Testis (tissue), 3 donors: ENCODE measurements around the gene SPOCD1. TPM values are rescaled to one million over a fixed set of nuclear protein-coding genes. Genes with fewer than 3 reads are reported as not detected.

Source experiments
- DNase-seq: peaks from one replicate; pipeline ENCODE4 v3.0.0-alpha.2; 2019
- H3K27ac ChIP-seq, 2 donors: fragments of 200-600 bp; sonication (generic); one replicate each; pipeline ENCODE4 v1.5.1; 2019
- H3K27me3 ChIP-seq: fragments of 200-600 bp; sonication (generic); one replicate; pipeline ENCODE4 v1.5.1; 2019
- H3K36me3 ChIP-seq: fragments of 200-600 bp; sonication (generic); one replicate; pipeline ENCODE4 v1.5.1; 2017; ENCODE audit warnings: low read depth; ENCODE audit errors: missing control alignments
- H3K4me1 ChIP-seq: fragments of 200-600 bp; sonication (generic); one replicate; pipeline ENCODE4 v1.5.1; 2019
- H3K4me3 ChIP-seq, 2 donors: fragments of 200-600 bp; sonication (generic); one replicate each; pipeline ENCODE4 v1.5.1; 2017 to 2019
- H3K9me3 ChIP-seq: fragments of 200-600 bp; sonication (generic); one replicate; pipeline ENCODE4 v1.5.1; 2017
- POLR2A ChIP-seq: fragments of 450-650 bp; IDR thresholded peaks from one replicate; pipeline ENCODE4 v1.6.1; 2017; ENCODE audit warnings: antibody characterized with exemption, mild to moderate bottlenecking, moderate library complexity
- WGBS, 2 donors: methylation state at CpG; one replicate each; pipeline ENCODE4 v1.1.5; 2018; 5-methylcytosine and 5-hydroxymethylcytosine counted together
- intact Hi-C: fragments of 100-400 bp; cut with DNase I; formaldehyde crosslinking; loops from one replicate; pipeline ENCODE4 v1.15.1; 2023; ENCODE audit warnings: low total_unique reads
- polyA plus RNA-seq: library from polyadenylated mRNA; stranded (reverse); fragments of 350-450 nt; fragmentation: Illumina TruSeq; extraction: RNeasy Lipid Tissue Mini Kit (QIAGEN cat#74804); gene quantifications from one replicate; pipeline ENCODE4 v1.2.3, GENCODE V29; 2014; ENCODE audit warnings: low read depth, low replicate concordance; ENCODE audit not compliant: insufficient read depth
- total RNA-seq, 2 donors: library from RNA; depleted of rRNA; stranded (reverse); fragments of >200 nt; gene quantifications; one replicate each; pipeline ENCODE4 v1.2.3, GENCODE V29; 2016
- TF ChIP-seq, protein P1 (sequence below), 3 experiments: fragments of 450-650 bp in 2 of 3; fragments of 200-600 bp in 1 of 3; sonication (generic) in 1 of 3; IDR thresholded peaks; one replicate each; pipeline ENCODE4 v1.5.1; 2016 to 2019; ENCODE audit warnings: antibody characterized with exemption in 3 of 3, mild to moderate bottlenecking in 2 of 3, moderate library complexity in 1 of 3

SPOCD1 gene
- total and polyA plus RNA-seq, 3 donors from 2014 or later, result 22.0 to 36.0 (median 32.0) TPM

DNA sequence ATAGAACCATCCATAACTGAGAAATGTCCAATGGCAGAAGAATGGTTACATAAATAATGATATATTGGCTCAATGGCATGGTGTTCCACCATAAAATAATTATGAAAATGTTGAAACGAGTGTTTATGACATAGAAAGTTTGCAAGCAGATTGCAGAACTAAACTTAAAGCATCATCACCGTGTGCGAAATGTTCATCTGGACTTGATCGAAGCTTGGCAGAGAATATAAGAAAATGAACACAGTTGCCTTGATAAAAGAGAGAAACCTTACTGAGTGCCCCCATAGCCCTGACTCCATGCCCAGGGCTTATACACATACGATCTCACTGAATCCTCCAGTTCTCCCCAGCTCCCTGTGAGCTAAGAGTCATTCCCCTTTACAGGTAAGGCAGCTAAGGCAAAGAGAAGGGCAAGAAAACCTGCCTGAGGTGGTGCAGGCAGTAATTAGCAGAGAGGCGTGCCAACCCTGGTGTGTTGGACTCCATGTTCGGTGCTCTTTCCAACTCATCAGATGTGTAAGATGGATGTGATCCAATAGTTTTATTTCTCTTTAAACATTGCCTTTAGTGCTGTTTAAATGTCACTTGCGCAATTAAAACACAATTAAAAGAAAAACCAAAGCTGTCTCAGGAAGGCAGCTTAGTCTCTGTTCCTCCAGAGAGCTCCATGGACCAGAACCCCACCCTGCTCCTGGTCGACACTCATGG is 21.8 kb upstream of the SPOCD1 start:
- intact Hi-C loops, result no loop called here
- Histone ChIP-seq H3K27me3 (no peaks in the 10 kb centered on the region), H3K27ac (no peak overlapping the region), H3K36me3 (no peaks in the 10 kb centered on the region), H3K4me3 (no peak overlapping the region), H3K9me3 (no peaks in the 10 kb centered on the region), H3K4me1 (no peaks in the 10 kb centered on the region)
- no peak for DNase-seq
- WGBS, 2 donors, result 89% methylated on average over 9 of the region's 9 CpGs
- no peak for TF ChIP-seq POLR2A
- TF ChIP-seq, protein P1, sequence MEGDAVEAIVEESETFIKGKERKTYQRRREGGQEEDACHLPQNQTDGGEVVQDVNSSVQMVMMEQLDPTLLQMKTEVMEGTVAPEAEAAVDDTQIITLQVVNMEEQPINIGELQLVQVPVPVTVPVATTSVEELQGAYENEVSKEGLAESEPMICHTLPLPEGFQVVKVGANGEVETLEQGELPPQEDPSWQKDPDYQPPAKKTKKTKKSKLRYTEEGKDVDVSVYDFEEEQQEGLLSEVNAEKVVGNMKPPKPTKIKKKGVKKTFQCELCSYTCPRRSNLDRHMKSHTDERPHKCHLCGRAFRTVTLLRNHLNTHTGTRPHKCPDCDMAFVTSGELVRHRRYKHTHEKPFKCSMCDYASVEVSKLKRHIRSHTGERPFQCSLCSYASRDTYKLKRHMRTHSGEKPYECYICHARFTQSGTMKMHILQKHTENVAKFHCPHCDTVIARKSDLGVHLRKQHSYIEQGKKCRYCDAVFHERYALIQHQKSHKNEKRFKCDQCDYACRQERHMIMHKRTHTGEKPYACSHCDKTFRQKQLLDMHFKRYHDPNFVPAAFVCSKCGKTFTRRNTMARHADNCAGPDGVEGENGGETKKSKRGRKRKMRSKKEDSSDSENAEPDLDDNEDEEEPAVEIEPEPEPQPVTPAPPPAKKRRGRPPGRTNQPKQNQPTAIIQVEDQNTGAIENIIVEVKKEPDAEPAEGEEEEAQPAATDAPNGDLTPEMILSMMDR (IDR thresholded peaks at IDR 0.05), result no peak

DNA sequence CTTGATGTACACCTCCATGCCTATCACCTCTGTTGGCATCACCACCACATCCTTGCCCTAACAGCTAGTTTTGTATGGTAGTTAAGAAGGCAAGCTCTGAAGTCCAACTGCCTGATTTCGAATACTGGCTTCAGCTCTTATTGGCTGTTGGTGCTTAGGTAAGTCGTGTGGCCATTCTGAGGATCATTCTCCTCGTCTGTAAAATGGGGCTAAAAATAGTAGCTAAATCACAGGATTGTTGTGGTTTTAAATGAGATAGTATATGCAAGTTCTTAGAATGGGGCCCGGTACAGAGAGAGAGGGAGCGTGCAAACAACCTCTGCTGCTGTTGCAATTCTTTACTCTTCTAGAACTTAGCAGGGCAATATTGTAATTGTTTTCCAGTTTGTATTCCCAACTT is 20.8 kb upstream of the SPOCD1 start:
- DNase-seq, result no peak
- Histone ChIP-seq H3K4me3 (no peak overlapping the region), H3K36me3 (no peaks in the 10 kb centered on the region), H3K27me3 (no peaks in the 10 kb centered on the region), H3K4me1 (no peaks in the 10 kb centered on the region), H3K9me3 (no peaks in the 10 kb centered on the region), H3K27ac (no peak overlapping the region)
- WGBS, 2 donors, result 85 to 92% methylated on average over 5 of the region's 5 CpGs
- TF ChIP-seq, protein P1 (IDR thresholded peaks at IDR 0.05), result no peak
- no peak for TF ChIP-seq POLR2A
- intact Hi-C loops, result no loop called here

DNA sequence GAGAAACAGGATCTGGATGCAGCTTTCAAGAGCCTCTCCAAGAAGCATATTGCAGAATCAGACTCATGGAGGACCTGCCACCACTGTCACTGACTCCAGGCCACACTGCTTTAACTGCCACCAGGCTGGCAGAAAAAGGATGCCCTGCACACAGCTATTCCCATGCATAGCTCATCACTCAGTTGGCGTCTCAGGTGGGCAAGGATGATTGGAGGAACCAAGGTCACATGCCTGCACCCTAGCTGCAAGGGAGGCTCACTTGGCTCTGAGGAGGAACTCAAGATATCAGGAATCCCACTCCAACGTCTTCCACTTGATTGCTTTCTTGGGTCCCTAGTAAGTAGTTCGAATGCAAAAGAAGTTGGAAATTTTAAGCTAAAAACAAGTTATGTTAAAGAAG is 19.6 kb upstream of the SPOCD1 start:
- DNase-seq, result no peak
- intact Hi-C loops, result no loop called here
- H3K27me3 ChIP-seq, result no peaks in the 10 kb centered on the region
- H3K4me3 ChIP-seq, result no peak overlapping the region
- 79 to 88% methylated on average over 3 of the region's 3 CpGs for WGBS, 2 donors
- H3K27ac ChIP-seq, result no peak overlapping the region
- H3K36me3 ChIP-seq, result no peaks in the 10 kb centered on the region
- no peaks in the 10 kb centered on the region for H3K9me3 ChIP-seq
- TF ChIP-seq, protein P1 (IDR thresholded peaks at IDR 0.05), result no peak
- no peak for TF ChIP-seq POLR2A
- H3K4me1 ChIP-seq, result no peaks in the 10 kb centered on the region

DNA sequence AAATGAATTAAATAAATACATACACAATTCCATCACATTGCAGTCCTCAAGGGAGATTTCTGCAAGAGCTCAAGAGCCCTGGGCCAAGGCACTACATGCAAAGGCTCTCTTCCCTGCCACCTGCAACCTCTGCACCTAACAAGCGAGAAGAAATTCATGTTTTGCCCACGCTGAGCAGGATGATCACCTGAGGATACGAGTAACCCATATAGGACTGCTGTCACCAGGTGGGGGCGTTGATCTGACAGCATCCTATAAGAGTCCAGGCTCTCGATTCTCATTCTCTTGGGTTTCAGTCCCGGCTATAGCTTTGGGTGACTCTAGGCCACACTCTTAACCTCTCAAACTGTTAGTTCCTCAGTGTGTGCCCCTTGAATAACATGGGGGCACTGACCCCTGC is 18.7 kb upstream of the SPOCD1 start:
- H3K36me3 ChIP-seq, result no peaks in the 10 kb centered on the region
- 71 to 88% methylated on average over 6 of the region's 6 CpGs for WGBS, 2 donors
- H3K27ac ChIP-seq, result no peak overlapping the region
- no peaks in the 10 kb centered on the region for H3K27me3 ChIP-seq
- H3K9me3 ChIP-seq, result no peaks in the 10 kb centered on the region
- TF ChIP-seq, protein P1 (IDR thresholded peaks at IDR 0.05), result no peak
- no peak for TF ChIP-seq POLR2A
- intact Hi-C loops, result no loop called here
- H3K4me3 ChIP-seq, result no peak overlapping the region
- no peaks in the 10 kb centered on the region for H3K4me1 ChIP-seq
- no peak for DNase-seq
